ENCODE results near the gene KLHL1.

DNA sequence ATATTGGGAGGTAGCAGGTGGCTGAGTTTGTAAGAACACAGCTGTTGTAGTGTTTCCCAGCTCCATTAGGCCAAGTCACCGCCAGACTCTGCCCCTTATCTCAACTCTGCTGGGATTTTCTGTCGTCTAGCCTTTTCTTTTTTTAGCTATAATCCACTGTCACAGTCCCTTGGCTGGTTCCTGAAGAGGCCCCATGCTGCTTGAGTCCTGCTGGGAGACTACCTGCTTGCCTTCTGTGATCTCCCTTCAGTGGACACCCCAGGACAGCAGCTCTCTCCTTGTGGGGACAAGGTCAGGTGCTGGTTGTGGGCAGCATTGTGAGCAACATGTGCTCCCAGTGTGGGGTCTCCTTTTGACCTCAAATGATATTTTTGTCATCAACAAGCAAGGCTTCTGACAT, 195.6 kb downstream of the KLHL1 start:
- TF ChIP-seq EZH2phosphoT487 (IDR thresholded peaks at IDR 0.05; ENCODE audit: insufficient read depth, low read depth) (no peak), EZH2 (IDR thresholded peaks at IDR 0.05; ENCODE audit: insufficient read depth, poor library complexity, severe bottlenecking) (no peak)

All from GM23248 (cell line).